ENCODE results near the gene DNM3.

GRCh38 chr1:171988243-171988885 is 147.1 kb downstream of the DNM3 start:
- no peak for TF ChIP-seq CTCF (conservative IDR thresholded peaks at IDR 0.05; ENCODE audit: low read depth in 2 of 2)
- TF ChIP-seq POLR2AphosphoS5 (IDR thresholded peaks at IDR 0.05; ENCODE audit: low read depth) = no peak
- no peak for TF ChIP-seq EZH2phosphoT487 (IDR thresholded peaks at IDR 0.05; ENCODE audit: unreplicated experiment)
- no peak for TF ChIP-seq REST (IDR thresholded peaks at IDR 0.05; ENCODE audit: unreplicated experiment)
- TF ChIP-seq EZH2 (IDR thresholded peaks at IDR 0.05; ENCODE audit: low read depth, unreplicated experiment) = no peak
- no peak for TF ChIP-seq ZNF114 (CRISPR knock-in tag; IDR thresholded peaks at IDR 0.05)
- no peak for TF ChIP-seq ETS1 (IDR thresholded peaks at IDR 0.05)
